Osteocyte (in vitro differentiated cells): Measurements from ENCODE around the gene CREBL2. TPM values are rescaled to one million over a fixed set of nuclear protein-coding genes. Genes with fewer than 3 reads are reported as not detected.
"Not testable (repeated sequence)": the region's sequence is repeated elsewhere in the genome, so short reads cannot be mapped to it uniquely, and the experiment has no call there.

Experiments used
- DNase-seq: peaks from one replicate; pipeline ENCODE4 v3.0.0; 2021; ENCODE audit warnings: mixed read lengths; ENCODE audit not compliant: unreplicated experiment; ENCODE audit errors: extremely low spot score
- H3K27ac Mint-ChIP-seq: one replicate; pipeline ENCODE4 v1.8.0; 2021; ENCODE audit warnings: mild to moderate bottlenecking, mixed read lengths; ENCODE audit not compliant: unreplicated experiment
- H3K27me3 Mint-ChIP-seq: one replicate; pipeline ENCODE4 v1.8.0; 2021; ENCODE audit warnings: mixed read lengths; ENCODE audit not compliant: unreplicated experiment
- H3K36me3 Mint-ChIP-seq: one replicate; pipeline ENCODE4 v1.8.0; 2021; ENCODE audit warnings: mixed read lengths; ENCODE audit not compliant: unreplicated experiment
- H3K4me1 Mint-ChIP-seq: one replicate; pipeline ENCODE4 v1.8.0; 2021; ENCODE audit warnings: mixed read lengths; ENCODE audit not compliant: unreplicated experiment
- H3K4me3 Mint-ChIP-seq: one replicate; pipeline ENCODE4 v1.8.0; 2021; ENCODE audit warnings: mild to moderate bottlenecking, moderate library complexity, mixed read lengths; ENCODE audit not compliant: unreplicated experiment
- H3K9me3 Mint-ChIP-seq: one replicate; pipeline ENCODE4 v1.8.0; 2021; ENCODE audit warnings: mixed read lengths; ENCODE audit not compliant: unreplicated experiment
- total RNA-seq: library from RNA; stranded (reverse); gene quantifications from 2 replicates; pipeline ENCODE4 v1.2.1, GENCODE V29; 2021
- TF ChIP-seq, protein P1 (sequence below): fragments of 200-600 bp; sonication (generic); IDR thresholded peaks from 2 replicates; pipeline ENCODE4 v1.5.0; 2021; ENCODE audit warnings: antibody characterized with exemption, mild to moderate bottlenecking, moderate library complexity

Gene CREBL2
- total RNA-seq, 1 donor from 2014 or later, result 15.1 TPM

DNA sequence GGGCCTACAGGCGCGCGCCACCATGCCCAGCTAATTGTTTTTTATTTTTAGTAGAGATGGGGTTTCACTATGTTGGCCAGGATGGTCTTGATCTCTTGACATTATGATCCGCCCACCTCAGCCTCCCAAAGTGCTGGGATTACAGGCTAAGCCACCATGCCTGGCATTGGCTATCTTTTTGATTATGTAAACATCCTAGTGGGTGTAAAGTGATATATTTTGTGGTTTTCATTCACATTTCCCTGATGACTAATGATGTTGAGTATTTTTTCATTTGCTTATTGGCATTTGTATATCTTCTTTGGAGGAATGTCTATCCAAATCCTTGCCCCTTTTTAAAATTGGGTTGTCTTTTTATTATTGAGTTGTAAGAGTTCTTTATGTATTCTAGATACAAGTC, 16.3 kb downstream of the CREBL2 start:
- DNase-seq, result no peak
- H3K9me3 Mint-ChIP-seq, result peaks cover 7% of the 10 kb centered on the region

GRCh38 chr12:12630850-12631249, 19.2 kb downstream of the CREBL2 start:
- peaks cover 5% of the 10 kb centered on the region for H3K4me1 Mint-ChIP-seq
- TF ChIP-seq, protein P1, sequence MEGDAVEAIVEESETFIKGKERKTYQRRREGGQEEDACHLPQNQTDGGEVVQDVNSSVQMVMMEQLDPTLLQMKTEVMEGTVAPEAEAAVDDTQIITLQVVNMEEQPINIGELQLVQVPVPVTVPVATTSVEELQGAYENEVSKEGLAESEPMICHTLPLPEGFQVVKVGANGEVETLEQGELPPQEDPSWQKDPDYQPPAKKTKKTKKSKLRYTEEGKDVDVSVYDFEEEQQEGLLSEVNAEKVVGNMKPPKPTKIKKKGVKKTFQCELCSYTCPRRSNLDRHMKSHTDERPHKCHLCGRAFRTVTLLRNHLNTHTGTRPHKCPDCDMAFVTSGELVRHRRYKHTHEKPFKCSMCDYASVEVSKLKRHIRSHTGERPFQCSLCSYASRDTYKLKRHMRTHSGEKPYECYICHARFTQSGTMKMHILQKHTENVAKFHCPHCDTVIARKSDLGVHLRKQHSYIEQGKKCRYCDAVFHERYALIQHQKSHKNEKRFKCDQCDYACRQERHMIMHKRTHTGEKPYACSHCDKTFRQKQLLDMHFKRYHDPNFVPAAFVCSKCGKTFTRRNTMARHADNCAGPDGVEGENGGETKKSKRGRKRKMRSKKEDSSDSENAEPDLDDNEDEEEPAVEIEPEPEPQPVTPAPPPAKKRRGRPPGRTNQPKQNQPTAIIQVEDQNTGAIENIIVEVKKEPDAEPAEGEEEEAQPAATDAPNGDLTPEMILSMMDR, result no peak
- no peak overlapping the region for H3K4me3 Mint-ChIP-seq
- H3K9me3 Mint-ChIP-seq, result no peaks in the 10 kb centered on the region
- no peak overlapping the region for H3K27ac Mint-ChIP-seq
- peaks cover 12% of the 10 kb centered on the region for H3K36me3 Mint-ChIP-seq
- H3K27me3 Mint-ChIP-seq, result no peaks in the 10 kb centered on the region
- DNase-seq, result no peak

More for the DNA sequence above, 16.3 kb downstream of the CREBL2 start:
- TF ChIP-seq, protein P1, result no peak
- H3K4me1 Mint-ChIP-seq, result peaks cover 5% of the 10 kb centered on the region
- no peak overlapping the region for H3K27ac Mint-ChIP-seq
- H3K36me3 Mint-ChIP-seq, result peaks cover 20% of the 10 kb centered on the region
- no peaks in the 10 kb centered on the region for H3K27me3 Mint-ChIP-seq
- H3K4me3 Mint-ChIP-seq, result no peak overlapping the region

DNA sequence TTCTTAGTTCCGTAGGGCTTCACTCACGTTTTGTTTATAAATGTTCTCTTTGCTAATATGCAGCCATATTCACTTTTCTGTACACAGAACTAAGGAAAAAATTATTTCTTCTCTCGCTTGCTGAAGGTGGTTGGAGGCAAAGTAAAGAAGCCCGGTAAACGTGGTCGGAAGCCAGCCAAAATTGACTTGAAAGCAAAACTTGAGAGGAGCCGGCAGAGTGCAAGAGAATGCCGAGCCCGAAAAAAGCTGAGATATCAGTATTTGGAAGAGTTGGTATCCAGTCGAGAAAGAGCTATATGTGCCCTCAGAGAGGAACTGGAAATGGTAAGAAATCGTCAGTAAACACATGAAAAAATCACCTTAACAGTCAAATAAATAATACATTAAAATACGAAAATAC, 24.0 kb downstream of the CREBL2 start:
- H3K36me3 Mint-ChIP-seq, result peaks cover 40% of the 10 kb centered on the region
- DNase-seq, result no peak
- no peak overlapping the region for H3K27ac Mint-ChIP-seq
- no peaks in the 10 kb centered on the region for H3K27me3 Mint-ChIP-seq
- peaks cover 9% of the 10 kb centered on the region for H3K9me3 Mint-ChIP-seq
- H3K4me3 Mint-ChIP-seq, result no peak overlapping the region
- TF ChIP-seq, protein P1, result no peak
- no peaks in the 10 kb centered on the region for H3K4me1 Mint-ChIP-seq

- TF ChIP-seq, protein P1, result no peak
- no peak for DNase-seq
- peaks cover 45% of the 10 kb centered on the region for H3K36me3 Mint-ChIP-seq
- H3K4me1 Mint-ChIP-seq, result no peaks in the 10 kb centered on the region
- H3K9me3 Mint-ChIP-seq, result peaks cover 12% of the 10 kb centered on the region
- no peaks in the 10 kb centered on the region for H3K27me3 Mint-ChIP-seq
- no peak overlapping the region for H3K27ac Mint-ChIP-seq
- H3K4me3 Mint-ChIP-seq, result no peak overlapping the region
Observed at GRCh38 chr12:12636641-12637040, 25.0 kb downstream of the CREBL2 start.

DNA sequence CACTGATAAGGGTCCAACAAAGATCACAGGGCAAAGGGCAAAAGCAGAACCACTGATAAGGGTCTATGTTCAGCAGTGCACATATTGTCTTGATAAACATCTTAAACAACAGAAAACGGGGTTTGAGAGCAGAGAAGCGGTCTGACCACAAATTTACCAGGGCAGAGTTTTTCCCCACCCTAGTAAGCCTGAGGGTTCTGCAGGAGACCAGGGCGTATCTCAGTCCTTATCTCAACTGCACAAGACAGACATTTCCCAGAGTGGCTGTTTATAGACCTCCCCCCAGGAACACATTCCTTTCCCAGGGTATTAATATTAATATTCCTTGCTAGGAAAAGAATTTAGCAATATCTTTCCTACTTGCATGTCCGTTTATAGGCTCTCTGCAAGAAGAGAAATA, 28.3 kb downstream of the CREBL2 start:
- not testable (repeated sequence) for H3K4me3 Mint-ChIP-seq, H3K4me1 Mint-ChIP-seq, H3K27me3 Mint-ChIP-seq, DNase-seq, H3K27ac Mint-ChIP-seq
- H3K9me3 Mint-ChIP-seq, result peaks cover 12% of the 10 kb centered on the region
- peaks cover 66% of the 10 kb centered on the region for H3K36me3 Mint-ChIP-seq

DNA sequence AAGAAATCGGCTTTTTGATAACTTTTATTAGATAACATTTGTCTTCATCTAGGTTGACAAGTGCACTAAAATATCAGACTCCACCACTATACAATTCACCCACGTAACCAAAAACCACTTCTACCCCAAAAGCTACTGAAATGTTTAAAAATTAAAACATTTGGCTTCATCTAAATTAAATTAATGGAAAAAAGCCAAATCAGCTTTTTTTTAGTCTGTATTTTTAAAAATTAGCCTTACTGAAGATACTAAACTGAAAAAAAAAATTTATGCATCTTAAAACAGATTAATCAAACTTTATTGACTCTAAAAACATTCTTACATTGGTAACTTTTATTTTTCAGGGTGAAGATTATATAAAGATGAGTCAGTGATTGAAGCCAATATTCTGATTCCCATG, 30.0 kb downstream of the CREBL2 start:
- H3K4me3 Mint-ChIP-seq, result no peak overlapping the region
- DNase-seq, result no peak
- no peaks in the 10 kb centered on the region for H3K27me3 Mint-ChIP-seq
- peaks cover 12% of the 10 kb centered on the region for H3K9me3 Mint-ChIP-seq
- H3K4me1 Mint-ChIP-seq, result peaks cover 3% of the 10 kb centered on the region
- TF ChIP-seq, protein P1, result no peak
- no peak overlapping the region for H3K27ac Mint-ChIP-seq
- H3K36me3 Mint-ChIP-seq, result peaks cover 58% of the 10 kb centered on the region
